Keratinocyte (primary cell): Measurements from ENCODE around the gene ENO1.

ENCODE experiments used
- EZH2 ChIP-seq: IDR thresholded peaks from one replicate; pipeline ENCODE4 v1.6.1; 2012; ENCODE audit warnings: inconsistent platforms, mild to moderate bottlenecking, low read length, moderate library complexity
- TF ChIP-seq, protein P1 (sequence below), 3 experiments: IDR thresholded peaks in 1 of 3; conservative IDR thresholded peaks in 1 of 3; optimal IDR thresholded peaks in 1 of 3; 2 replicates in 2 of 3; 3 replicates in 1 of 3; pipeline versions ENCODE3 to v1.5.1; 2011; ENCODE audit warnings: low read length in 3 of 3, mild to moderate bottlenecking in 3 of 3, moderate library complexity in 2 of 3, control low read depth in 1 of 3, inconsistent platforms in 1 of 3; ENCODE audit not compliant: insufficient read depth in 2 of 3; ENCODE audit errors: extremely low read depth in 1 of 3

DNA sequence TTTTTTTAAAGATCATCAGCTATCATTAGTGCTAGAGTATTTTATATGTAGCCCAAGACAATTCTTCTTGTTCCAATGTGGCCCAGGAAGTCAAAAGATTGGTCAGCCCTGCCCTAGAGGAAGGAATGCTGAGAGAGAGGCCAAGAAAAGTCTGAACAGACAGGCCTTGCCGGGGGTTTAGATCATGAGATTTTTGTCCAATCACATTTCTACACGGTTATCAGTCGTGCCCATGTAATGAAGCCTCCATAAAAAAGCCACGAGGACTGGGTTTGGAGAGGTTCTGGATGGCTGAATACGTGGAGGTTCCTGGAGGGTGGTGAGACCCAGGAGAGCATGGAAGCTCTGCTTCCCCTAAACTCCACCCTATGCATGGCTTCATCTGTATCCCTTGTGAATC, 24.3 kb upstream of the ENO1 start:
- TF ChIP-seq, protein P1, sequence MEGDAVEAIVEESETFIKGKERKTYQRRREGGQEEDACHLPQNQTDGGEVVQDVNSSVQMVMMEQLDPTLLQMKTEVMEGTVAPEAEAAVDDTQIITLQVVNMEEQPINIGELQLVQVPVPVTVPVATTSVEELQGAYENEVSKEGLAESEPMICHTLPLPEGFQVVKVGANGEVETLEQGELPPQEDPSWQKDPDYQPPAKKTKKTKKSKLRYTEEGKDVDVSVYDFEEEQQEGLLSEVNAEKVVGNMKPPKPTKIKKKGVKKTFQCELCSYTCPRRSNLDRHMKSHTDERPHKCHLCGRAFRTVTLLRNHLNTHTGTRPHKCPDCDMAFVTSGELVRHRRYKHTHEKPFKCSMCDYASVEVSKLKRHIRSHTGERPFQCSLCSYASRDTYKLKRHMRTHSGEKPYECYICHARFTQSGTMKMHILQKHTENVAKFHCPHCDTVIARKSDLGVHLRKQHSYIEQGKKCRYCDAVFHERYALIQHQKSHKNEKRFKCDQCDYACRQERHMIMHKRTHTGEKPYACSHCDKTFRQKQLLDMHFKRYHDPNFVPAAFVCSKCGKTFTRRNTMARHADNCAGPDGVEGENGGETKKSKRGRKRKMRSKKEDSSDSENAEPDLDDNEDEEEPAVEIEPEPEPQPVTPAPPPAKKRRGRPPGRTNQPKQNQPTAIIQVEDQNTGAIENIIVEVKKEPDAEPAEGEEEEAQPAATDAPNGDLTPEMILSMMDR (optimal IDR thresholded peaks at IDR 0.05 in 1 of 3, IDR thresholded peaks at IDR 0.05 in 1 of 3, conservative IDR thresholded peaks at IDR 0.05 in 1 of 3; ENCODE audit: extremely low read depth in 1 of 3, insufficient read depth in 2 of 3, low read length in 3 of 3) = peak in 2 of 3 experiments; percentile 9 to 36
- no peak for TF ChIP-seq EZH2
